VCaP (cell line): ENCODE data around the gene RPP25L.

Experiments
- H3K27ac ChIP-seq: fragments of 450-650 bp; 2 replicates; pipeline ENCODE4 v1.5.1; 2017
- CTCF ChIP-seq: fragments of 450-650 bp; conservative IDR thresholded peaks from 2 replicates; pipeline ENCODE4 v1.5.1; 2017; ENCODE audit warnings: mild to moderate bottlenecking, moderate library complexity

The RPP25L gene

DNA sequence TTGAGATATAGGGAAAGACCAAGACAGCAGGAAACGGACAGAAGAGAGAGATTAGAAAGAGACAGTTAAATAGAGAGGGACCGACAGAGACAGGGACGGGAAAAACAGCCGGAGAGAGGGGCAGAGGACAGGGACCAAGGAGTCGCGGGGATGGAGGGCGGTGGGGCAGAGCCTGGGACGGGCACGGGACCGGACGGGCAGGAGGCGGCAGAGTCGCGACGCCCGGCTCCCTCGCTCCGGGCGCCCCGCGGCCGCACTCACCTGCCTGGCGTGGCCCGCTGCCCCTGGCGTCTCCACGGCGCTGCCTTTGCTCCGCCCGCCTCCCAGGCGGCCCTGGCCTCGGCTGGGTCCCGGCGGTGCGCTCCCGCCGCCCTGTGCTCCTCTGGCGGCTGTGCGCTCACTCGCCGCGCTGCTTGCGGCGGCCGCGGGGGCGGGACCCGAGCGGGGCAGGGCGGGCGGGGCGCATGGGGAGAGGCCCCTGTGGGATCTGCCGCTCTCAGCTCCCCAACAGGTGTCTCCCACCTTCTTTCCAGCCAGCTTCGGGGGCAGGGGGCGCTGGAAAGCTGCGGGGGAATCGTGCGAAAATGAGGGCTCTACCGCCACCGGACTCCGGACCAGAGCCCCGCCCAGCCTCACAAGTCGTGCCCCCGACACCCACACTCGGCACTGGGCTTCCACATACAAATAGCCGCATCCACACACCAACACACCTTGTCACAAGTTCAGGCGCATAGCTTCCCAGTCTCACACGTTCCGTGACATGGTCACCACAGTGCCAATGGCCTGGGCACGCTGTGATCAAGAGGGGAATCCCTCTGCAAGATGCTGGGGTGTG is 17.0 kb upstream of the RPP25L start, which contains the start of gene ARID3C:
ARID3C (minus strand) TSS at position 411 of the 835 bp plus-strand sequence. CDS start 1,052 bp downstream, outside the sequence.
- peak within 1 kb of the TSS; percentile 34; the same call in 1 of the 2 replicates for H3K27ac ChIP-seq
- peak; percentile 26; the same call in 1 of the 2 replicates for TF ChIP-seq CTCF

DNA sequence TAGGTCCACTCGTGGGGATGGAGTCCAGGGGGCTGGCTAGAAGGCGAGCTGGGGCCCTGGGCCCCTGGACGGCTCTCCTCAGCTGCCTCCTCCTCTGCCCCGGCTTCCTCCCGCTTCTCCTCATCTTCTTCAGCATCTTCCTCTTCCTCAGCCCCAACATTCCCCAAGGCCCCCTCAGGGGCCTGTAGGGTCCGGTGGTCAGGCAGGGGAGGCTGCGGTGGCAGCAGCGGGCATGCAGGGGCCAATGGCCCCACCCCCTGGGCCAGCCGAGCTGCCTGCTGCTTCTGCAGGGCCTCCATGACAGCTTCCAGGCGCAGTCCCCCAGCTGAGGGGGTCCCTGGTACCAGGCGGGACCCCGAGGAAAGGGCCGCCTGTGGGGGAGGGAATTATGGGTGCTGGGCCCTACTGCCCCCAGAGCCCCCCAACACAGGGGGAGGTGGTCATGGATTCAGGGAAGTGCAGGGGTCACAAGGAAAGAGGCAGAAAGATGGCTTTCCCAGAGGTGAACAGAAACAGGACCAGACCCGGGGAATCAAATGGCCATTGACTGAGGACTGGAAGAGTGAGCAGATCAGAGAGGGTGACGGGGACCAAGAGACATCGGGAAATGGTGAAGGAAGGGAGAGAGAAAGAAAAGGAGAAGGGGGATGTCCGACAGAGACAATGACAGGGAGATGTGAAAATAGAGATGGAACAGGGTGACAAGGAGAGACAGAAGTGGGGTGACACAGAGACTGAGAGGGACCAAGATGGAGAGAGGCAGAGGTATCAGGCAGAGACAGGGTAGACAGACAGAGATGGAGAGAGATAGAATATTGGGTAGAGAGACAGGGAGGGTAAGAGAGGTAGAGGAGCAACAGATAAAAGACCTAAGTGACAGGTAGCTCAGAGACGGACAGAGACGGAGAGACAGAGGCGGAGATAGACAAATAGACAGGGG is 16.1 kb upstream of the RPP25L start:
- TF ChIP-seq CTCF: no peak

GRCh38 chr9:34625186-34625486 is 13.2 kb upstream of the RPP25L start:
- no peak overlapping the region for H3K27ac ChIP-seq
- no peak for TF ChIP-seq CTCF

More for the DNA sequence above, 16.1 kb upstream of the RPP25L start:
- peak overlapping the region; percentile 34; the same call in 1 of the 2 replicates for H3K27ac ChIP-seq

- no peak for TF ChIP-seq CTCF
- H3K27ac ChIP-seq: no peak overlapping the region
Observed at GRCh38 chr9:34624475-34625185, 12.7 kb upstream of the RPP25L start.

DNA sequence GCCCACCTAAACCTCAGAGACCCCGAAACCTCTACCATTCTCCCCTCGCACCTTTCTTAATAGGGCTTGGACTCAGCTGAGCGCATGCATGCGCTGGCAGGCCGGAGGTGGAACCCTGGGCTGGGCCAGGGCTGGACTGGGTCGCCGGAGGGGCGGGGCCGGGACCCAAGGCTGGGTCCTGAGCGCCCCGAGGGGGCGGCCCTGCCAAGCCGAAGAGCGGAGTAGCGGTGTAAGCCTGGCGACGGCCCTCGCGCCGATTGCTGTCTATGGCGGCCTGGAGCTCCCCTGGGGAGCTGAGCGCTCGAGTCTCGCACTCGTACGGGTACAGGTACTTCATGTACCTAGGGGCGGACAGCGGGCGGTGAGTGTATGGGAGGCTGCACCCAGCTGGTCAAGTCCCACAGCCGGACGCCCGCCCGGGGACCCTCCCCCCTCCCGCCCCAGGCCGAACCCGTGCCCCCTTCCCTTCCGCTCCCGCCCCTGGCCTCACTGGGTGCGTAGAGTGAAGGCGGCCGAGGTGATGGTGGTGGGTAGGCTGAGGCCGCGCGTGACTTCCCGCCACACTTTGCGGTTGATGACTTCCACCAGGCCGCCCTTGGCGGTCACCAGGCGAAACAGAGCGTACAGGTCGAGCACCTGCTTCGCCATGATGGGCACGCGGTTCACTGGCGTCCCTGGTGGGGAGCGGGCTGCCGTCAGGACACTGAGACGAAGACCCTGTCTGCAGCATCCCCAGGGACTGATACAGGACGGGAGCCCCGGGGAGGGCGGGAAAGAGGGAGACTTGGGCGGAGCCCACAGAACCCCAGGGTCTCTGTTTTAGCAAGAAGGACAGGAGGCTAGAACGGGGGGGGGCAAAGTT is 11.7 kb upstream of the RPP25L start:
- H3K27ac ChIP-seq: no peak overlapping the region
- TF ChIP-seq CTCF: no peak

DNA sequence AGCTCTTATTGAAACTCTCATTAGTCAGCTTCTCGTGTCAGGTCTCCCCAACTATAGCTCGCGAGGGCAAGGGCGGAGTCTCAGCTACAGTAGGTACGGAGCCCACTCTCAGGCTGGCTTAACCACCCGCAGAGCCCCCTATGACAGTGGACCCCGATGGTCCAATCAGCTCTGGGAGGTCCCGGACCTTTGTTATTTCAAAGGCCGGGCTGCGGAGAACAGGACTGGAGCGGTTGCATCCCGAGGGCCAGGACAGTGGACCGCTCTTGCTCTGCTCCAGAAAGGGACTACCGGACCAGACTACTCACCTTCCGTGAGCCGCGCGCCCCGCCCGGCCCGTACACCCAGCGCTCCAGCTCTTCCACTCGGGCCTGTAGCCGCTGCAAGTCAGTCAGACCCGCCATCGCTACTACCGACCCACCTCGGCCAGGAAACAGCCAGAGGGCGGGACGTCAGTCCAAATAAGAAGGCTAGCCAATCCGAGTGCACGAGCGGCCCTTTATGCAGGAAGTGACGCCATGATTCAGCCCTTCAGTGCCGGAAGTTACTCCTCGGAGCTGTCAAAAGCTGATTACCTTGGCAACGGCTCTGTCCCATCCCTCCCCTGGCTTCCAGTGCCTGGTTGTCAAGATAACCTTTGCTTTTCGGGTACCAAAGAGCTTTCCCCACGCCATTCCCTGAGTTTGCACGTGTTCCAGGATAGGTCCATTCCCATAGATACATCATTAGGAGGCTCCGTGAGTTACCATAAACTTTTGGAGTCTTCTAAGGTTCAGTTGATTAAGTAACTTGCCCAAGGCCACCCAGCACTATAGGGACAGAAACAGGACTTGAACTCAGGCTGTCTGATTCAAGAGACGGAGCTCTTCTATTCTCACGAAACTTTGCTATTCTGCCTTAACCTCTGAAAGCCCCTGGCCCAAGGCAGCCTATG is 8.4 kb upstream of the RPP25L start, which contains the start of gene DCTN3:
DCTN3 (minus strand) TSS at position 435 of the 934 bp plus-strand sequence; CDS start at position 404, 31 bp downstream.
- TF ChIP-seq CTCF: no peak
- H3K27ac ChIP-seq: peak within 1 kb of the TSS; percentile 76; the same call in 1 of the 2 replicates
